SK-N-SH treated with all-trans-retinoic acid at 6 μM for 48 hours (cell line): ENCODE results near the gene DCTN5.

Experiments used
- ARNTL ChIP-seq: fragments of 450-650 bp; formaldehyde crosslinking; IDR thresholded peaks from 2 replicates; pipeline ENCODE4 v1.5.0; 2020; ENCODE audit warnings: low read depth, mild to moderate bottlenecking, moderate library complexity, borderline replicate concordance
- CSDC2 ChIP-seq: fragments of 250-450 bp; sonication (Bioruptor Pico); IDR thresholded peaks from 2 replicates; pipeline ENCODE4 v1.5.0; 2020; ENCODE audit warnings: mild to moderate bottlenecking, moderate library complexity
- CSRNP3 ChIP-seq: fragments of 250-450 bp; sonication (Bioruptor Pico); IDR thresholded peaks from 2 replicates; pipeline ENCODE4 v1.5.1; 2021; ENCODE audit warnings: mild to moderate bottlenecking, moderate library complexity
- GLIS3 ChIP-seq: fragments of 250-450 bp; sonication (Bioruptor Pico); IDR thresholded peaks from 2 replicates; pipeline ENCODE4 v1.5.0; 2020; ENCODE audit warnings: mild to moderate bottlenecking, moderate library complexity
- ISL1 ChIP-seq: fragments of 250-450 bp; sonication (Bioruptor Pico); IDR thresholded peaks from 2 replicates; pipeline ENCODE4 v2.1.2; 2022; ENCODE audit warnings: mild to moderate bottlenecking, moderate library complexity
- OSR1 ChIP-seq: fragments of 250-450 bp; sonication (Bioruptor Pico); IDR thresholded peaks from 2 replicates; pipeline ENCODE4 v1.8.0; 2022; ENCODE audit warnings: moderate library complexity, mild to moderate bottlenecking, inconsistent platforms
- PATZ1 ChIP-seq: fragments of 250-450 bp; sonication (Bioruptor Pico); IDR thresholded peaks from 2 replicates; pipeline ENCODE4 v1.8.0; 2020; ENCODE audit warnings: mild to moderate bottlenecking, moderate library complexity, borderline replicate concordance
- PPARA ChIP-seq: fragments of 250-450 bp; sonication (Bioruptor Pico); IDR thresholded peaks from 2 replicates; pipeline ENCODE4 v1.5.0; 2020; ENCODE audit warnings: mild to moderate bottlenecking, borderline replicate concordance
- RARB ChIP-seq: fragments of 250-450 bp; sonication (Bioruptor Pico); IDR thresholded peaks from 2 replicates; pipeline ENCODE4 v1.8.0; 2021; ENCODE audit warnings: mild to moderate bottlenecking, moderate library complexity
- ZFP3 ChIP-seq: fragments of 250-450 bp; sonication (Bioruptor Pico); IDR thresholded peaks from 2 replicates; pipeline ENCODE4 v1.5.0; 2020; ENCODE audit warnings: mild to moderate bottlenecking, moderate library complexity
- ZFP30 ChIP-seq: fragments of 450-650 bp; formaldehyde crosslinking; IDR thresholded peaks from 2 replicates; pipeline ENCODE4 v1.5.0; 2022; ENCODE audit warnings: mild to moderate bottlenecking, moderate library complexity
- ZNF70 ChIP-seq: fragments of 450-650 bp; formaldehyde crosslinking; IDR thresholded peaks from 2 replicates; pipeline ENCODE4 v1.5.0; 2020; ENCODE audit warnings: mild to moderate bottlenecking, moderate library complexity
- ZNF8 ChIP-seq: fragments of 450-650 bp; formaldehyde crosslinking; IDR thresholded peaks from 2 replicates; pipeline ENCODE4 v1.5.0; 2020; ENCODE audit warnings: mild to moderate bottlenecking, moderate library complexity

- TF ChIP-seq CSDC2 (CRISPR knock-in tag) (no peak), CSRNP3 (CRISPR knock-in tag) (no peak), PPARA (CRISPR knock-in tag) (no peak), ZNF70 (no peak), RARB (no peak), PATZ1 (no peak), ISL1 (CRISPR knock-in tag) (no peak), ZFP3 (CRISPR knock-in tag) (no peak), OSR1 (no peak), ARNTL (CRISPR knock-in tag) (no peak), GLIS3 (CRISPR knock-in tag) (no peak), ZFP30 (CRISPR knock-in tag) (no peak), ZNF8 (CRISPR knock-in tag) (no peak)
These were observed 85.4 kb downstream of the DCTN5 start for GRCh38 chr16:23726710-23727109.
